ENCODE measurements around the gene CKM. TPM values are rescaled to one million over a fixed set of nuclear protein-coding genes. Genes with fewer than 3 reads are reported as not detected.

The CKM gene
- total RNA-seq, 2 experiments from 2014 or later = not detected

GRCh38 chr19:45355910-45356309 lies 33.2 kb upstream of the CKM start:
- no peak for DNase-seq
- no peak overlapping the region for H3K4me3 Mint-ChIP-seq
- H3K4me1 Mint-ChIP-seq (ENCODE audit: low read depth) = no peaks in the 10 kb centered on the region
- no peak overlapping the region for H3K27ac Mint-ChIP-seq
- ChIA-PET CTCF (no interaction called here), POLR2A (no interaction called here)
- no peaks in the 10 kb centered on the region for H3K27me3 Mint-ChIP-seq (ENCODE audit: low read depth)
- no peaks in the 10 kb centered on the region for H3K9me3 Mint-ChIP-seq (ENCODE audit: insufficient read depth)
- peaks cover 22% of the 10 kb centered on the region for H3K36me3 Mint-ChIP-seq (ENCODE audit: low read depth)
- no peak for ATAC-seq

- no peaks in the 10 kb centered on the region for H3K27me3 Mint-ChIP-seq (ENCODE audit: low read depth)
- ATAC-seq (no peak), DNase-seq (no peak)
- ChIA-PET POLR2A (no interaction called here), CTCF (no interaction called here)
- H3K9me3 Mint-ChIP-seq (ENCODE audit: insufficient read depth) = no peaks in the 10 kb centered on the region
- no peak overlapping the region for H3K27ac Mint-ChIP-seq
- H3K4me3 Mint-ChIP-seq = no peak overlapping the region
- H3K36me3 Mint-ChIP-seq (ENCODE audit: low read depth) = peaks cover 24% of the 10 kb centered on the region
- no peaks in the 10 kb centered on the region for H3K4me1 Mint-ChIP-seq (ENCODE audit: low read depth)
Measured at GRCh38 chr19:45355402-45355801, 32.7 kb upstream of the CKM start.

- no peaks in the 10 kb centered on the region for H3K27me3 Mint-ChIP-seq (ENCODE audit: low read depth)
- POLR2A ChIA-PET = no interaction called here
Measured at GRCh38 chr19:45354241-45354842, 31.7 kb upstream of the CKM start.

GRCh38 chr19:45352914-45353796 lies 30.5 kb upstream of the CKM start:
- Mint-ChIP-seq H3K36me3 (ENCODE audit: low read depth) (peaks cover 20% of the 10 kb centered on the region), H3K9me3 (ENCODE audit: insufficient read depth) (no peaks in the 10 kb centered on the region), H3K4me3 (no peak overlapping the region), H3K27ac (no peak overlapping the region), H3K4me1 (ENCODE audit: low read depth) (no peaks in the 10 kb centered on the region), H3K27me3 (ENCODE audit: low read depth) (no peaks in the 10 kb centered on the region)
- DNase-seq = no peak
- ChIA-PET CTCF (no interaction called here), POLR2A (no interaction called here)
- ATAC-seq = no peak

More at GRCh38 chr19:45354241-45354842, 31.7 kb upstream of the CKM start:
- DNase-seq (no peak), ATAC-seq (no peak)
- Mint-ChIP-seq H3K9me3 (ENCODE audit: insufficient read depth) (no peaks in the 10 kb centered on the region), H3K36me3 (ENCODE audit: low read depth) (peaks cover 22% of the 10 kb centered on the region), H3K4me3 (no peak overlapping the region), H3K27ac (peak overlapping the region; percentile 34), H3K4me1 (ENCODE audit: low read depth) (no peaks in the 10 kb centered on the region)
- CTCF ChIA-PET = no interaction called here

GRCh38 chr19:45352471-45352870 lies 29.8 kb upstream of the CKM start:
- no peak for ATAC-seq
- H3K4me3 Mint-ChIP-seq = no peak overlapping the region
- H3K9me3 Mint-ChIP-seq (ENCODE audit: insufficient read depth) = no peaks in the 10 kb centered on the region
- CTCF ChIA-PET = no interaction called here
- no peak overlapping the region for H3K27ac Mint-ChIP-seq
- no peaks in the 10 kb centered on the region for H3K27me3 Mint-ChIP-seq (ENCODE audit: low read depth)
- POLR2A ChIA-PET = no interaction called here
- no peak for DNase-seq
- H3K36me3 Mint-ChIP-seq (ENCODE audit: low read depth) = peaks cover 20% of the 10 kb centered on the region
- no peaks in the 10 kb centered on the region for H3K4me1 Mint-ChIP-seq (ENCODE audit: low read depth)

- H3K4me1 Mint-ChIP-seq (ENCODE audit: low read depth) = no peaks in the 10 kb centered on the region
- ChIA-PET CTCF (no interaction called here), POLR2A (interaction anchor here (0.8 kb wide), 1 partner anchor 15 kb away, joined by 3 read pairs; no protein-coding TSS in a partner anchor)
- peaks cover 20% of the 10 kb centered on the region for H3K36me3 Mint-ChIP-seq (ENCODE audit: low read depth)
- no peak overlapping the region for H3K4me3 Mint-ChIP-seq
- H3K9me3 Mint-ChIP-seq (ENCODE audit: insufficient read depth) = no peaks in the 10 kb centered on the region
- no peak overlapping the region for H3K27ac Mint-ChIP-seq
- no peak for DNase-seq
- ATAC-seq = no peak
- no peaks in the 10 kb centered on the region for H3K27me3 Mint-ChIP-seq (ENCODE audit: low read depth)
Measured at GRCh38 chr19:45352062-45352461, 29.4 kb upstream of the CKM start.

GRCh38 chr19:45351401-45351952 lies 28.8 kb upstream of the CKM start:
- Mint-ChIP-seq H3K9me3 (ENCODE audit: insufficient read depth) (no peaks in the 10 kb centered on the region), H3K27me3 (ENCODE audit: low read depth) (no peaks in the 10 kb centered on the region), H3K27ac (no peak overlapping the region), H3K4me3 (no peak overlapping the region), H3K36me3 (ENCODE audit: low read depth) (peaks cover 17% of the 10 kb centered on the region), H3K4me1 (ENCODE audit: low read depth) (no peaks in the 10 kb centered on the region)
- no peak for DNase-seq
- POLR2A ChIA-PET = interaction anchor here (0.6 to 0.8 kb wide), 2 partner anchors 15 to 79 kb away, joined by 3 read pairs; no protein-coding TSS in a partner anchor
- CTCF ChIA-PET = no interaction called here
- no peak for ATAC-seq

GRCh38 chr19:45350477-45351058 lies 27.9 kb upstream of the CKM start:
- POLR2A ChIA-PET = no interaction called here
- Mint-ChIP-seq H3K4me3 (no peak overlapping the region), H3K27ac (no peak overlapping the region), H3K36me3 (ENCODE audit: low read depth) (peaks cover 12% of the 10 kb centered on the region), H3K4me1 (ENCODE audit: low read depth) (no peaks in the 10 kb centered on the region), H3K27me3 (ENCODE audit: low read depth) (peaks cover 4% of the 10 kb centered on the region), H3K9me3 (ENCODE audit: insufficient read depth) (no peaks in the 10 kb centered on the region)
- CTCF ChIA-PET = no interaction called here
- ATAC-seq (no peak), DNase-seq (no peak)

GRCh38 chr19:45349430-45349941 lies 26.8 kb upstream of the CKM start:
- ChIA-PET CTCF (no interaction called here), POLR2A (no interaction called here)
- H3K4me3 Mint-ChIP-seq = no peak overlapping the region
- H3K27ac Mint-ChIP-seq = no peak overlapping the region
- H3K36me3 Mint-ChIP-seq (ENCODE audit: low read depth) = peaks cover 7% of the 10 kb centered on the region
- DNase-seq (no peak), ATAC-seq (no peak)
- no peaks in the 10 kb centered on the region for H3K4me1 Mint-ChIP-seq (ENCODE audit: low read depth)
- peaks cover 7% of the 10 kb centered on the region for H3K27me3 Mint-ChIP-seq (ENCODE audit: low read depth)
- no peaks in the 10 kb centered on the region for H3K9me3 Mint-ChIP-seq (ENCODE audit: insufficient read depth)

GRCh38 chr19:45349126-45349415 lies 26.4 kb upstream of the CKM start:
- Mint-ChIP-seq H3K27me3 (ENCODE audit: low read depth) (peaks cover 7% of the 10 kb centered on the region), H3K9me3 (ENCODE audit: insufficient read depth) (no peaks in the 10 kb centered on the region), H3K27ac (no peak overlapping the region), H3K4me1 (ENCODE audit: low read depth) (no peaks in the 10 kb centered on the region), H3K4me3 (no peak overlapping the region), H3K36me3 (ENCODE audit: low read depth) (peaks cover 6% of the 10 kb centered on the region)
- ATAC-seq (no peak), DNase-seq (no peak)
- CTCF ChIA-PET = no interaction called here
- POLR2A ChIA-PET = no interaction called here

GRCh38 chr19:45348367-45349125 lies 25.9 kb upstream of the CKM start:
- ChIA-PET POLR2A (no interaction called here), CTCF (no interaction called here)
- Mint-ChIP-seq H3K27me3 (ENCODE audit: low read depth) (peaks cover 7% of the 10 kb centered on the region), H3K27ac (no peak overlapping the region), H3K4me3 (no peak overlapping the region), H3K36me3 (ENCODE audit: low read depth) (peaks cover 5% of the 10 kb centered on the region), H3K4me1 (ENCODE audit: low read depth) (no peaks in the 10 kb centered on the region), H3K9me3 (ENCODE audit: insufficient read depth) (no peaks in the 10 kb centered on the region)
- DNase-seq (no peak), ATAC-seq (no peak)

Measured in activated CD8-positive, alpha-beta T cell treated with anti-CD3 and anti-CD28 coated beads, Interleukin-2, amount 10 ng/mL, durations not matched to agents 7 days and 5 days (primary cell).